HEK293 (cell line): ENCODE measurements around the gene SUPT3H.
A peak's percentile ranks its signal among the peaks of the same experiment; 100 is the strongest.

ENCODE experiments used
- GLI4 ChIP-seq: fragments of 450-650 bp; formaldehyde crosslinking; IDR thresholded peaks from 2 replicates; pipeline ENCODE4 v1.5.1; 2016; ENCODE audit warnings: missing biosample characterization, missing genetic modification characterization
- GLIS2 ChIP-seq: fragments of 450-650 bp; formaldehyde crosslinking; IDR thresholded peaks from 2 replicates; pipeline ENCODE4 v1.5.1; 2016; ENCODE audit warnings: missing biosample characterization, missing genetic modification characterization
- HIC1 ChIP-seq: fragments of 450-650 bp; formaldehyde crosslinking; IDR thresholded peaks from 2 replicates; pipeline ENCODE4 v1.5.1; 2016; ENCODE audit warnings: missing biosample characterization, missing genetic modification characterization
- INSM2 ChIP-seq: fragments of 450-650 bp; formaldehyde crosslinking; IDR thresholded peaks from 2 replicates; pipeline ENCODE4 v1.5.1; 2016; ENCODE audit warnings: missing biosample characterization, missing genetic modification characterization
- PRDM1 ChIP-seq: fragments of 450-650 bp; formaldehyde crosslinking; IDR thresholded peaks from 2 replicates; pipeline ENCODE4; 2016; ENCODE audit warnings: missing biosample characterization, missing genetic modification characterization
- PRDM10 ChIP-seq: fragments of 450-650 bp; formaldehyde crosslinking; IDR thresholded peaks from 2 replicates; pipeline ENCODE4 v1.5.1; 2016; ENCODE audit warnings: missing biosample characterization, missing genetic modification characterization
- PRDM2 ChIP-seq: fragments of 450-650 bp; formaldehyde crosslinking; IDR thresholded peaks from 2 replicates; pipeline ENCODE4 v1.5.1; 2016; ENCODE audit warnings: missing biosample characterization, missing genetic modification characterization, borderline replicate concordance
- SP3 ChIP-seq: fragments of 450-650 bp; formaldehyde crosslinking; IDR thresholded peaks from 2 replicates; pipeline ENCODE4 v1.5.1; 2016; ENCODE audit warnings: missing biosample characterization, missing genetic modification characterization
- TCF7L2 ChIP-seq: IDR thresholded peaks from 2 replicates; pipeline ENCODE4 v1.6.1; 2011; ENCODE audit warnings: low read depth, mild to moderate bottlenecking, inconsistent platforms, low read length, moderate library complexity, borderline replicate concordance
- ZBTB10 ChIP-seq: fragments of 450-650 bp; formaldehyde crosslinking; IDR thresholded peaks from 2 replicates; pipeline ENCODE4 v1.5.1; 2016; ENCODE audit warnings: missing biosample characterization, missing genetic modification characterization
- ZBTB26 ChIP-seq: fragments of 450-650 bp; formaldehyde crosslinking; optimal IDR thresholded peaks from 2 replicates; pipeline ENCODE3; 2016; ENCODE audit warnings: missing biosample characterization, mild to moderate bottlenecking, missing genetic modification characterization
- ZFP3 ChIP-seq: fragments of 450-650 bp; formaldehyde crosslinking; IDR thresholded peaks from 2 replicates; pipeline ENCODE4 v1.5.1; 2016; ENCODE audit warnings: low read depth, missing biosample characterization, missing genetic modification characterization
- ZFP41 ChIP-seq: fragments of 450-650 bp; formaldehyde crosslinking; IDR thresholded peaks from 2 replicates; pipeline ENCODE4 v1.5.1; 2016; ENCODE audit warnings: missing biosample characterization, missing genetic modification characterization, borderline replicate concordance
- ZNF132 ChIP-seq: fragments of 450-650 bp; formaldehyde crosslinking; IDR thresholded peaks from 2 replicates; pipeline ENCODE4 v1.5.1; 2017; ENCODE audit warnings: missing biosample characterization, missing genetic modification characterization, borderline replicate concordance
- ZNF146 ChIP-seq: fragments of 450-650 bp; formaldehyde crosslinking; IDR thresholded peaks from 2 replicates; pipeline ENCODE4 v1.5.1; 2016; ENCODE audit warnings: missing biosample characterization, missing genetic modification characterization
- ZNF324 ChIP-seq: fragments of 450-650 bp; formaldehyde crosslinking; IDR thresholded peaks from 2 replicates; pipeline ENCODE4 v1.5.1; 2016; ENCODE audit warnings: missing biosample characterization, missing genetic modification characterization
- ZNF416 ChIP-seq: fragments of 450-650 bp; formaldehyde crosslinking; IDR thresholded peaks from 2 replicates; pipeline ENCODE4 v1.5.1; 2016; ENCODE audit warnings: missing biosample characterization, missing genetic modification characterization
- ZNF426 ChIP-seq: fragments of 450-650 bp; formaldehyde crosslinking; IDR thresholded peaks from 2 replicates; pipeline ENCODE4 v1.5.1; 2017; ENCODE audit warnings: missing biosample characterization, missing genetic modification characterization, mild to moderate bottlenecking, inconsistent platforms, moderate library complexity
- ZNF560 ChIP-seq: fragments of 450-650 bp; formaldehyde crosslinking; IDR thresholded peaks from 2 replicates; pipeline ENCODE4 v1.5.1; 2017; ENCODE audit warnings: missing biosample characterization, missing genetic modification characterization, borderline replicate concordance
- ZNF701 ChIP-seq: fragments of 450-650 bp; formaldehyde crosslinking; IDR thresholded peaks from 2 replicates; pipeline ENCODE4 v1.5.1; 2016; ENCODE audit warnings: missing biosample characterization, missing genetic modification characterization

Gene SUPT3H

GRCh38 chr6:45416700-45417099 is 39.0 kb upstream of the SUPT3H start (continued):
- TF ChIP-seq TCF7L2 (peak; percentile 82), GLI4 (no peak), ZNF416 (tag by site-specific recombination) (no peak), GLIS2 (tag by site-specific recombination) (no peak), ZNF560 (tag by site-specific recombination) (no peak), ZBTB10 (tag by site-specific recombination) (no peak), ZNF132 (no peak), ZNF426 (tag by site-specific recombination) (no peak), ZBTB26 (tag by site-specific recombination) (no peak), HIC1 (tag by site-specific recombination) (peak; percentile 81), ZNF324 (tag by site-specific recombination) (no peak), ZFP3 (tag by site-specific recombination) (no peak), PRDM2 (no peak), ZNF701 (tag by site-specific recombination) (no peak), ZFP41 (tag by site-specific recombination) (no peak), ZNF146 (peak; percentile 26; the same call in 1 of the 2 replicates), PRDM10 (tag by site-specific recombination) (no peak), INSM2 (tag by site-specific recombination) (peak; percentile 87), PRDM1 (tag by site-specific recombination) (no peak), SP3 (tag by site-specific recombination) (no peak)
